Measurements from ENCODE around the gene CCL2.

CCL2 gene

DNA sequence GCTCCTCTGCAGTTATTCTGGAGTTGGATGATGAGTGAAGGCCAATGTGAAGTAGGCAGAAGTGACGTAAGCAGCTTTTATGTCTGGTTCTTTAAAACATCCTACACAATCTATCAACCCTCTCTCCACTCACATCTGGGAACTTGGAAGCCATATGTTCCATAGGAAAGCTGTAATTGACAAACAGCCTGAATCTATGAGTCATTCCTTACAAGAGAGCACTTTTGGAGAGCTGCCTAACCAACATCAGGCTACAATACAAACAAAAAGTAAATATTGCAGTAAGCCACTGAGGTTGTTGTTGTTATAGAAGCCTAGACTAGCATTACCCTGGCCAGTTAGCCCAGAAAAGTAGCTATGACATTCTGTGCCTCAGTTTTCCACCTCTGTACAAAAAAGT is 20.8 kb downstream of the CCL2 start:
- no peak for DNase-seq

DNA sequence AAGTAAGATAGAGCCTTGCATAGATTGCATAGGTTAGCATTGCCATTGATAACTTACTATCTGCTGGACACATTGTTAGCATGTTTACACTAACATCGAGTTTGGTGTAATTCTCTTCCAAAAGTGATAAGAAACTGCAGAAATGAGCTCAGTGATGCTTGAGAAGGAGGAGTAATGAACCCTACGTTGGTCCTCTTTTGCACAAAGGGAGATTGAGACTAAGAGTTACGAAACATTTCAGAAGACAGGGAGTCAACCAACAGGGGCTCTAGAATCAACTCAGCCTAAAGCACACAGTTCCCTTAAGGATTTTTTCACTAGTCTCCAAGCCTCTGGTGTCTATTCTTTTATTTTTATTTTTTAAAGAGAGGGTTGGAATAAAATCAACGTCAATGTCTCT is 21.7 kb downstream of the CCL2 start:
- DNase-seq: no peak

DNA sequence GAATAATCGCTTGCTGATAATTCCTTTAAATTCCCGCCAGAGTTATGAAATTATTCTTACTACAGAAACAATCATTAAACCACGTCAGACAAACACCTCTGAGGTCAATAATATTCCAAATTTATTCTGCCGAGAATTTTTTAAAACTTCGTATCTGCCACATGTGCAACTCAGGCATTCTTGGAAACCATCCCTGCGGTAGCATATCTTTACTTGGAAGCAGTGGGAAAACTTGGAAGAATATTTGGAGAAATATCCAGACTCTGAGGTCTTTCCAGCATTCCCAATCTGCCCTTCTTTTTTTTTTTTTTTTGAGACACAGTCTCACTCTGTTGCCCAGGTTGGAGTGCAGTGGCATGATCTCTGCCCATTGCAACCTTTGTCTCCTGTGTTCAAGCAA is 28.5 kb downstream of the CCL2 start:
- DNase-seq: no peak

GRCh38 chr17:34285286-34285792 is 30.3 kb downstream of the CCL2 start, which contains the start of gene CCL11:
CCL11 (plus strand) TSS chr17:34285742; CDS start chr17:34285809, 67 bp downstream.
- no peak for DNase-seq

DNA sequence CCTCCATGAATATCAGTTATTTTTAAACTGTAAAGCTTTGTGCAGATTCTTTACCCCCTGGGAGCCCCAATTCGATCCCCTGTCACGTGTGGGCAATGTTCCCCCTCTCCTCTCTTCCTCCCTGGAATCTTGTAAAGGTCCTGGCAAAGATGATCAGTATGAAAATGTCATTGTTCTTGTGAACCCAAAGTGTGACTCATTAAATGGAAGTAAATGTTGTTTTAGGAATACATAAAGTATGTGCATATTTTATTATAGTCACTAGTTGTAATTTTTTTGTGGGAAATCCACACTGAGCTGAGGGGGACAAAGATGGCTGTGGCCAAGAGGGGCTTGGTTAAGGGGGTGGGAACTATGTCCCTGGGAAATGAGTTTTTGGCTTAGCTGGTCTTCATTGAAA is 32.8 kb downstream of the CCL2 start:
- no peak for DNase-seq

DNA sequence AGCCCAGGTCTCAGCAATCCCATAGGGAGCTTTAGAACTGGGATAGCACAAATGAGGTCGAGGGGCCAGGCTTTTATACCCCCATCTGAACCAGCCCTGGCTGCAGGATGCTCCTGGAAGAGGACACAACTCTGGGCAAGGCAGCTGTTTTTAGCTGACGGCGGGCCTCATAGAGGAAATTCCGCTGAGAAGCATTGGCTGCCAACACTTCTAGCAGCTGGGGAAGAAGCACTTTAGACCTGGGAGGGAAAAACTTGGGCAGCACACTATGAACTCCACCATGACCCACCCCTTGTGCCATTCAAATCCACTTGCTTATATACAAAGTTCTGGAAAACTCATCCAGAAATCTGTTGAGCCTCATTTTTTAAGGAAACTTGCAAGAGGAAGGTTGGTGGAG is 35.5 kb downstream of the CCL2 start:
- DNase-seq: no peak

DNA sequence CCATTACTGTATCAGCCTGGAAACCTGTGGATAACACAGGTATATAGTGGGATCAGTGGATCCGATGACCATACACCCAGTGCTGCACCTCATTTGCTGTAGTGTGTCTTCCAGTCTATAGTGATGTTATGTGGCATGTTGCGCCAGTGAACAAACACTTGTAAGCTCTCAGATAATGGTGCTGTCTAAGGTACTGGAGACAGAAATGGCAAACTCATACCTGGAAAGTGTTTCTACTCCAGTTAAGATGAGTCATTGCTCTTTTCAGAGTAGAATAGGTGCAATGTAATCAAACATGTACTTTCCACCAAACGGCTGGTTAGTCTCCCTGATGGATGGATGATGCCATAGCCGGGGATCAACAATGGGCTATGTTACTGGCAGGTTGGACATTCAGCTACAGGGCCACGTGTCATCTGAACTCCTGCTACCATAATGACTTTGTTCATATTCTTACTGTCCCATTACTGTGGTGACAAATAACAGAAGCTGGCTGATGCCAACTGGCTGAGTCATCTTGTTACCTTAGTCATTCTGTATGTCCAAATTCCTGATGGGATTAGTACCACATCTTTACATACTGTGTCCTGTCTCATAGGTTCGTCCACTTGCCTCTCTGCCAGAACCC is 36.8 kb downstream of the CCL2 start:
- no peak for DNase-seq

GRCh38 chr17:34299027-34299426 is 43.9 kb downstream of the CCL2 start:
- DNase-seq: no peak

- no peak for DNase-seq
Measured at GRCh38 chr17:34299956-34300577, 45.0 kb downstream of the CCL2 start.

DNA sequence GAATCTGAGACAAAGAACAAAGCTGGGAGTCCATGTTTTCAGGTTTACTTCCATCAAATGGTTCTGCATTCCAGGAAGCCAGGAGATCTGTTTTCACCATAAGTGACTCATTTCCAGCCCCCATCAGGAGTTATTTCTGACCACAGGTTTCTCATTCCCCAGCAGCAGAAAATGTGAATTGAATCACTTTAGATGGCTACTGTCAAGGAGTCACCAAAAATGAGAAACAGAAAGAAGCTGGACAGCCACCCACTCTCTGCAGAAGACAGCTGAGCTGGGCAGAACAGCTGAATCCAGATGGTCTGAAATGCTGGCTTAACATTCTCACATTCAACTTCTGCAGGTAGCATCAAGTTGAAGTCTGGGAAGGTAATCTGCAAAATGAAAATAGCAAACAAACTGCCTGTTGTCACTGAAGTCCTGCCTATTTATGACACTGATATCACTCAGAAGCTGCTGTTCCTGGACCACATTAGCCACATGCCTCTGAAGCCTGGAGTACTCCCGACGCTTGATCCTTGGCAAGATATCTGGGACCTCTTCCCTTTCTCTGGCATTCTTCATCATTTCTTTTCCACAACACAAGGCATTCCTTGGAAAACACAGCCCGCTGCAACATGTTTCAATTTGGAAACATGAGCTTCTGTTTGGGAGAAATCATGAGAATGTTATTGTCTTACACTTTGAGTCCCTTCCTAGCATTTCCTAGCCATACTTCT is 45.7 kb downstream of the CCL2 start:
- DNase-seq: no peak

GRCh38 chr17:34301986-34302385 is 46.9 kb downstream of the CCL2 start:
- no peak for DNase-seq

GRCh38 chr17:34302636-34303035 is 47.6 kb downstream of the CCL2 start:
- DNase-seq: no peak

- no peak for DNase-seq
Measured at GRCh38 chr17:34303606-34304005, 48.5 kb downstream of the CCL2 start.

- no peak for DNase-seq
Measured at GRCh38 chr17:34305061-34305460, 50.0 kb downstream of the CCL2 start.

GRCh38 chr17:34305606-34306005 is 50.5 kb downstream of the CCL2 start:
- no peak for DNase-seq

- no peak for DNase-seq
Measured at GRCh38 chr17:34306466-34306865, 51.4 kb downstream of the CCL2 start.

Measured in stimulated activated naive CD4-positive, alpha-beta T cell treated with Interleukin-2 at 50 U/mL for 16 hours (primary cell).